HEK293T (cell line): ENCODE data around the gene SLC6A2.

Source experiments
- CTCF ChIA-PET: fragments of 350-600 bp; formaldehyde crosslinking; extraction: SDS; loops from one replicate; lab custom pipeline; 2021; ENCODE audit warnings: antibody characterized with exemption, inconsistent platforms; lab: Yijun Ruan, JAX
- POLR2A ChIA-PET: fragments of 350-600 bp; formaldehyde crosslinking; extraction: SDS; loops from one replicate; lab custom pipeline; 2020; ENCODE audit warnings: antibody characterized with exemption, inconsistent platforms; lab: Yijun Ruan, JAX
- DNase-seq: peaks from one replicate; pipeline ENCODE4 v3.0.0; 2012; ENCODE audit warnings: mixed read lengths; ENCODE audit errors: extremely low spot score
- ARNT ChIP-seq: fragments of 450-650 bp; IDR thresholded peaks from 2 replicates; pipeline ENCODE4 v1.6.1; 2017; ENCODE audit warnings: mild to moderate bottlenecking
- BHLHE40 ChIP-seq: fragments of 450-650 bp; IDR thresholded peaks from 2 replicates; pipeline ENCODE4 v1.6.1; 2016; ENCODE audit warnings: mild to moderate bottlenecking, moderate library complexity, borderline replicate concordance
- CTBP1 ChIP-seq: fragments of 450-650 bp; IDR thresholded peaks from 2 replicates; pipeline ENCODE4 v1.6.1; 2016; ENCODE audit warnings: borderline replicate concordance
- ELF4 ChIP-seq: fragments of 450-650 bp; IDR thresholded peaks from 2 replicates; pipeline ENCODE4 v1.6.1; 2017; ENCODE audit warnings: antibody characterized with exemption
- FOXA1 ChIP-seq: fragments of 450-650 bp; IDR thresholded peaks from 2 replicates; pipeline ENCODE4 v1.6.1; 2016; ENCODE audit warnings: mild to moderate bottlenecking
- FOXK2 ChIP-seq: fragments of 450-650 bp; IDR thresholded peaks from 2 replicates; pipeline ENCODE4 v1.6.1; 2016; ENCODE audit warnings: mild to moderate bottlenecking
- FOXM1 ChIP-seq: fragments of 450-650 bp; IDR thresholded peaks from 2 replicates; pipeline ENCODE4 v1.6.1; 2017; ENCODE audit warnings: mild to moderate bottlenecking, borderline replicate concordance
- HDGF ChIP-seq: fragments of 450-650 bp; IDR thresholded peaks from 2 replicates; pipeline ENCODE4 v1.6.1; 2017; ENCODE audit warnings: antibody characterized with exemption, borderline replicate concordance
- L3MBTL2 ChIP-seq: fragments of 450-650 bp; conservative IDR thresholded peaks from 2 replicates; pipeline ENCODE4 v1.6.1; 2016; ENCODE audit warnings: mild to moderate bottlenecking
- LEF1 ChIP-seq: fragments of 450-650 bp; IDR thresholded peaks from 2 replicates; pipeline ENCODE4 v1.6.1; 2017; ENCODE audit warnings: mild to moderate bottlenecking, borderline replicate concordance
- NFRKB ChIP-seq: fragments of 450-650 bp; IDR thresholded peaks from 2 replicates; pipeline ENCODE4 v1.6.1; 2016; ENCODE audit warnings: mild to moderate bottlenecking, moderate library complexity
- PKNOX1 ChIP-seq: fragments of 450-650 bp; IDR thresholded peaks from 2 replicates; pipeline ENCODE4 v1.6.1; 2016
- SP1 ChIP-seq: fragments of 450-650 bp; IDR thresholded peaks from 2 replicates; pipeline ENCODE4 v1.6.1; 2017
- SUZ12 ChIP-seq: fragments of 450-650 bp; IDR thresholded peaks from 2 replicates; pipeline ENCODE4 v1.6.1; 2016; ENCODE audit warnings: mild to moderate bottlenecking
- TARDBP ChIP-seq: fragments of 450-650 bp; IDR thresholded peaks from 2 replicates; pipeline ENCODE4 v1.6.1; 2016
- ZNF384 ChIP-seq: fragments of 450-650 bp; IDR thresholded peaks from 2 replicates; pipeline ENCODE4 v1.6.1; 2016

SLC6A2 gene

GRCh38 chr16:55651841-55652824 is 3.7 kb upstream of the SLC6A2 start:
- TF ChIP-seq NFRKB (no peak), HDGF (no peak), CTBP1 (no peak), PKNOX1 (no peak), BHLHE40 (no peak)
- ChIA-PET POLR2A (no interaction called here), CTCF (no interaction called here)
- DNase-seq: no peak

DNA sequence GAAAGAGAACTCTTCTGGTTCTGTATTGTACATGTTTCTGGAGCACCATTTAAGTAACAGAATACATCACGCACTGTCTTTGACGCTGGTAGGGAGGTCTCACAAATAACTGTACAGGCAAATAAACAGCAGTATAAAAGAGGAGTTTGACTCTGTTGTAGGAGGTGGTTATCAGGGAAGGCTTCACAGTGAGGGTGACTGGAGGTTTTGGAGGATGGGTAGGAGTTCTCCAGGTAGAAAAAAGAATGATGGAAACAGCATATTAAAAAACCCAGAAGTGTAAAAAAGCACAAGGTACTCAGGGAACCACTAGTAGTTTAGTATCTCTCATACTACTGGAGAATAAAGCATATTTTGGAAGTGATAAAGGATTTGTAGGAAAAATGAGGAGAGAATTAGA is 2.7 kb upstream of the SLC6A2 start:
- TF ChIP-seq TARDBP: no peak
- no peak for TF ChIP-seq ARNT
- TF ChIP-seq SUZ12: no peak
- no peak for TF ChIP-seq L3MBTL2
- no peak for TF ChIP-seq FOXA1
- no peak for TF ChIP-seq HDGF
- TF ChIP-seq BHLHE40: no peak
- no peak for TF ChIP-seq NFRKB
- no peak for DNase-seq
- ChIA-PET POLR2A (no interaction called here), CTCF (no interaction called here)

DNA sequence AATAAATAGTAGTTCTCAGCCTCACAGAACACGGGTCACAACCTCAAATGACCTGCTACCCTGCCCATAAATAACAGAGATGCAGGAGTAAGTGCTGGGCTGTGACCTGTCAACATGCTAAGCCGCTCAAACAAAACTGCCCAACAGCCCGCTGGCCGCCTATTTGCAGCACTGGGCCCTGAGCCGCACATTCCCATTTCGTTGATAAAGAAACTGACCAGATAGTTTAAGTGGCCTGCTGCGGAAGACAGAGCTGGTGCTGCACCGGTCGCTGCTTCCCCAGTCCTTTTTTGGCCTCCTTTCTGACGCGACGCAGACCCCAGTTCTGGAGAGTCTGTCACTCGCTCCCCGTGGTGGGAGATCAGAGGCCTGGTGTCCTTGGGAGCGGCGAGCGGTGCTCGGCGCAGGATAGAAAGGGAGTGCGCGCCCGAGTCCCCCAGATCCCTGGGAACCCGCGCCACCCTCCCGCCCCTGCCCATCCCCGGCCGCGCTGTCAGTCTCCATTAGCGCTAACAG is 349 bp upstream of the SLC6A2 start:
- DNase-seq: no peak
- ChIA-PET POLR2A (no interaction called here), CTCF (no interaction called here)
- no peak for TF ChIP-seq NFRKB
- TF ChIP-seq ELF4: no peak
- TF ChIP-seq CTBP1: no peak
- no peak for TF ChIP-seq PKNOX1
- no peak for TF ChIP-seq SP1
- TF ChIP-seq L3MBTL2: no peak
- TF ChIP-seq TARDBP: no peak
- TF ChIP-seq FOXA1: no peak
- TF ChIP-seq ZNF384: no peak
- TF ChIP-seq BHLHE40: no peak

- no peak for TF ChIP-seq SUZ12
- TF ChIP-seq FOXA1: no peak
- no peak for DNase-seq
- POLR2A ChIA-PET: interaction anchor here (0.6 kb wide), 1 partner anchor 213 kb away, joined by 3 read pairs; no protein-coding TSS in a partner anchor
- CTCF ChIA-PET: interaction anchor here (0.6 kb wide), 1 partner anchor 154 kb away, joined by 6 read pairs; no protein-coding TSS in a partner anchor
Measured at GRCh38 chr16:55656691-55657092, 904 bp downstream of the SLC6A2 start.

- no peak for DNase-seq
- TF ChIP-seq CTBP1: no peak
- TF ChIP-seq FOXK2: no peak
- no peak for TF ChIP-seq HDGF
- TF ChIP-seq ELF4: no peak
- no peak for TF ChIP-seq NFRKB
- TF ChIP-seq LEF1: no peak
- TF ChIP-seq TARDBP: no peak
- no peak for TF ChIP-seq ZNF384
- TF ChIP-seq ARNT: no peak
- CTCF ChIA-PET: no interaction called here
- POLR2A ChIA-PET: no interaction called here
Measured at GRCh38 chr16:55657616-55658015, 1.8 kb downstream of the SLC6A2 start.

- ChIA-PET CTCF (interaction anchor here (1.1 kb wide), 1 partner anchor 16 kb away, joined by 3 read pairs; no protein-coding TSS in a partner anchor), POLR2A (no interaction called here)
- TF ChIP-seq ZNF384: no peak
- TF ChIP-seq SUZ12: no peak
- TF ChIP-seq FOXM1: no peak
- no peak for TF ChIP-seq LEF1
- TF ChIP-seq BHLHE40: no peak
- no peak for TF ChIP-seq L3MBTL2
- no peak for TF ChIP-seq TARDBP
- TF ChIP-seq NFRKB: no peak
- TF ChIP-seq FOXA1: no peak
- no peak for TF ChIP-seq PKNOX1
- no peak for TF ChIP-seq ARNT
- TF ChIP-seq ELF4: no peak
- TF ChIP-seq CTBP1: no peak
- no peak for TF ChIP-seq HDGF
- no peak for DNase-seq
Measured at GRCh38 chr16:55658898-55659420, 3.2 kb downstream of the SLC6A2 start.
